UCSD-AML1 (cell line): ENCODE results near the gene MRPL36.
"Not testable (repeated sequence)": the region's sequence is repeated elsewhere in the genome, so short reads cannot be mapped to it uniquely, and the experiment has no call there.

Experiments used
- DNase-seq: peaks from one replicate; lab custom pipeline; 2025; ENCODE audit not compliant: unreplicated experiment; lab: John Stamatoyannopoulos, UW

The MRPL36 gene

GRCh38 chr5:1815881-1816292, 16.2 kb upstream of the MRPL36 start:
- no peak for DNase-seq

- DNase-seq, result no peak
Measured at GRCh38 chr5:1815071-1815786, 15.6 kb upstream of the MRPL36 start.

- DNase-seq, result no peak
Measured at GRCh38 chr5:1814183-1815020, 14.8 kb upstream of the MRPL36 start.

DNA sequence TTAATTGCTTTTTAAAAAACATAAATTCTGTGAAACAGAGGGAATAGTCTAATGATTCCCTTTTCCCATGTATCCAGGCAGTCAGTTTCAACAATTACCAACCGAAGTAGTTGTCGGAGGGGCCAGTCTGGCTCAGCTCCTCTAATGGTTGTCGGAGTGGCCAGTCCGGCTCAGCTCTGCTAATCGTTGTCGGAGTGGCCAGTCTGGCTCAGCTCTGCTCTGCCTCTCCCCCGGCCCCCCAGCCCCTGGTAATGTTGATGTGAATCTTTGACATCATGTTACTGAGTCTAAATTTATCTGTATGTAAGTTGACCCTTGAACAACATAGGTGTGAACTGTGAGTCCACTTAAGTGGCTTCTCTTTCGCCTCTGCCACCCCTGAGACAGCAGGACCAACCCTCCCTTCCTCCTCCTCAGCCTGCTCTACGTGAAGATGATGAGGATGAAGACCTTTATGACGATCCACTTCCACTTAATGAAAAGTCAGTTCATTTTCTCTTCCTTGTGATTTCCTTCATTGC, 11.0 kb upstream of the MRPL36 start:
- DNase-seq, result no peak

DNA sequence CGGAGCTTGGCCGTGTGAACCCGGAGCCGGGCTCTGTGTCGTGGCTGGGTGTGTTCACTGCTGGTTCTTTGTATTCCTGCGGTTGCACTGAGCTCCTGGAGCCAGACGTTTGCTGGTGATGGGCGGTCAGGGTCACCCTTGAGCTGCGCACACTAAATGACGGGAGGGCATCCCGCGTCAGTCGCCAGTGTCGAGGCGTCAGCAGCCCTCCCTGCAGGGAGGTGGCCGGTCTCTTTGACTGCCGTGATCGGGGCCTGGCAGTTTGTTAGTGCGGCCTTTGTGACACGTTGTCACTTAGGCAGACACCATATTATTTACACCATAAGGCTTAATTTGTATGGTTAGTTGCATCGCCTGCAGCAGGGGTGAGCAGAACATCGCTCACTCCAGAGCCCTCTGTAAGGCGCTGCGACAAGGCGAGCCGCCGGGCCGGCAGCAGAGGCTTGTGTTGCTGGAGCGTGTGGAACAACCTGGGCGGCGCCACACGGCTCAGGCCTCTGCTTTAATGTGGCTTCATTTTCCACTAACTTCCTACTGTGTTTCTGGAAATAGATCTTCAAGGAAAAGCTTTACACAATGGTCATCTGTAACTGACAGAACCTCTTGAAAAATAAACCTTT, 9.9 kb upstream of the MRPL36 start:
- no peak for DNase-seq

DNA sequence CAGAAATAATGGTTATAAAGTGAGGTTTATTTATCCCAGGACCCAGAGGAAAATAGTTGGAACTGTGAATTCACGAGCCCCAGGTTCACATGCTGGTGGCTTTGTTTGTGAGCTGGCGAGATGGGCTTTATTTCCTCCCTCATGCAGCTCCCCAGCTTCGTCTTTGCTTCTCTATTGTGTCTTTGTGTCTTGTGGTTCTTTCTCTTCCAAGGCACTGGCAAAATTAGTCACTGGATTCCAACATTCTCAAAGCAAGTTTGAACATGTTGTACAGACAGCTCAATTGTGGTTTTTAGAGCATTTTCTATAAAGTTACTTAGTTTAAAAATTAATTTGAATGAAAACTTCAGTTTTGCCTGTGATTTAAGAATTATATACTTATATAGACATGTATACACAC, 8.8 kb upstream of the MRPL36 start:
- no peak for DNase-seq

DNA sequence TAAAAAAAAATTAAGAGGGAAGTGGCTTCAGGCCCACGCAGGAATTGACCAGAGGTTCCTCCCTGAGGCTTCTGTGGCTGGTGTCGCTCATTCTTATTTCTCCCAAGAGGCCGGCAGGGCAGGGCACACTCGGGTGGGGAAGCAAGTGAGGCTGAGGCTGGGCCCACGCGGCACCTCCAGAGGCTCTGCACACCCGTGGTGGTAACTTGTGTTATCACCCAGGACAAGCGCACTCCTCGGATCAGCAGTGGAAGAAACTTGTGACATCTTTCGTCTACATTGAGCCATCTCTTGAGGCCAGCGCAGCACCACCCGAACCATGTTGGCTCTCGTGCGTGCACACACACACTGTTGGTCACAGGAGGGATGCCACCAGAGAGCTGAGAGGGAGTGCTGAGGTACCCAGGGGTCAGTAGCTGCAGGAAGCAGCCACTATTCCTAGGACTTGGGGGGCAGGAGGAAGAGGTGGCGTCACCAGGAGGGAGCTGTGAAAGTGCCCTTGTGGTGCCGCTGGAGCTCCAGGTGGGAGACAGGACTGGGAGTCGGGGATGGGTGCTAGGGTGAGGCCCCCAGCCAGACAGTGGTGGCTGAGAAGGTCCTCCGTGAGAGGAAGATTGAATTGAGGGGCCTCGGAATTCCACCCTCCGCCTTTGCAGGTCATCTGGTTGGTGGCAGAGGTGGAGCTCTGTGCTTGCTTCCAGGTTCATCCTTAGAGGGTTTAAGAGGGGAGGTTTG, 8.0 kb upstream of the MRPL36 start:
- no peak for DNase-seq

DNA sequence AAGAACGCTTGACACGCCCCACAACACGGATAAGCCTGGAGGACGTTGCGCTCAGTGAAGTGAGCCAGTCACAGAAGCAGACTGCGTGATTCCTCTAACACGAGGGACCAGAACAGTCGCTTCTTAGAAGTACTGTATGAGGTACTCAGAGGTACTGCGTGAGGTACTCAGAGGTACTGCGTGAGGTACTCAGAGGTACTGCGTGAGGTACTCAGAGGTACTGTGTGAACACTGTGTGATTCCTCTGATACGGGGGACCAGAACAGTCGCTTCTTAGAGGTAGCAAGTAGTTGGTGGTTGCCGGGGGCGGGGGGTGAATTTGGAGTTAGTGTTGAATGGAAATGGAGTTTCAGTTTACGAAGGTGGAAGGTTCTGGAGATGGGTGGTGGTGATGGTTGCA, 7.3 kb upstream of the MRPL36 start:
- no peak for DNase-seq

DNA sequence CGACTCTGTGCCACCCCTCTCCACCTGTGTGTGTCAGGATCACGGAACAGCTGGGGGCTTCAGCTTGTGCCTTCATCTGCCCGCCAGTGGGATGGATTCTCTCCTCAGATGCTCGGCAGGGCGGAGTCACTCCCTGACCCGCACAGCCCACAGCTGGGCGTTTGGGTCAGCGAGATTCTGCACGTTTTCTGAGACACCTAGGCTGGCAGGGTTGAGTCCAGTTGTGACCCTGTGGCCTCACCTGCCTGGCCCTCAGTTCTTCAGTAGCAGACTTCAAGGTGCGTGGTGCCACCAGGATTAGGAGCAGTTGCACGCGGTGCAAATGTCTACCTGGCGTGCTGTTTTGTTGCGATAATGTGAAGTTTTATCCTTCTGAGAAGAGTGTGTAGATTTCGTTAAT, 6.6 kb upstream of the MRPL36 start:
- no peak for DNase-seq

DNA sequence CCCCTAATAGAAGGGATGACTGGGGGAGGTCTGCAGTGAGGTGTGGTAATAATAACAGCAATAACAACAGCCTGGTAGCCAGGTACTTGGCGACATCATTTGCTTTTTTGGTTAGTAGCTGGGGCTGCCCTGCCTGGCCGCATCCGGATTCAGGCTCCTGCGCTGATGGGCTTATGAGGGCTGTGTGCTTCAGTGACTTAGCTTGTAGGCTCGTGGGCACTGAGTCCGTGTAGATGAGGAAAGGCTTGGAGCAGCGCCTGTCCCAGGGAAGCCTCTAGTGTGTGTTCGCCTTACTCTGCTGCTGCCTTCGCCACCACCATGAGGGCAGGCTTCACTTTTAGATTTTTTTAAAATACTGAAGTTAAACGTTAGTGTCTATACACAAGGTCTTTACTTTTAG, 6.1 kb upstream of the MRPL36 start:
- no peak for DNase-seq

- no peak for DNase-seq
Measured at GRCh38 chr5:1805326-1805725, 5.7 kb upstream of the MRPL36 start.

DNA sequence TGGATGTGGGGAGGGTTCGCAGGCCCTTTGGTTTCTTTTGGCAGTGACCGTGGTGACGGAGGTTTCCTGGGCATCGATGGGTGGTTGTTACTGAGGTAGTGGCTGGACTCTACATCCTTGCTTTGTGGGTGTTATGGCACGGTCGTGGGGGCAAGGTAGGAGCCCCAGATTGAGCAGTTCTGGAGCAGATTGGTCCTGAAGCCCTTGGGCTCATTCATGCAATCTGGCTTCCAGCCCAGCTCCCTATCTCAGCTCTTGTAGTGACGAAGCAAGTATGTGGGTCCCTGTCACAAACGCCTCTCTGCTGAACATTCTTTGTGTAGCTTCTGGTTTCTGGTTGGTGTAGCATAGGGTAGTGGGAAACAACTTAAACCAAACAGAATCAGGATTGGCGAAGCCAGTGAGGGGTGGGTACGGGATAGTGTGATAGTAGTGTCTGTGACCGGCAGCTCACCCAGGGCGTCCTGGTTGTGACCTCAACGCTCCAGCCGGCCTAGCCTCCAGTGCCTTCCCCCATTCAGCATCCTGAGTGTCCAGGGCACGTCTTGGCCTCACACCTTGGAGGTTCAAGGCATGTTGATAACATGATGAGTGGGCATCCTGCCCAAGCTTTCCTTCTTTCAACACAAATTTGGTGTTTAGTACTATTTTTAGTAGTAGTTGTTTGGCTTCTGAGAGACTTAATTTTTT, 4.5 kb upstream of the MRPL36 start:
- no peak for DNase-seq

DNA sequence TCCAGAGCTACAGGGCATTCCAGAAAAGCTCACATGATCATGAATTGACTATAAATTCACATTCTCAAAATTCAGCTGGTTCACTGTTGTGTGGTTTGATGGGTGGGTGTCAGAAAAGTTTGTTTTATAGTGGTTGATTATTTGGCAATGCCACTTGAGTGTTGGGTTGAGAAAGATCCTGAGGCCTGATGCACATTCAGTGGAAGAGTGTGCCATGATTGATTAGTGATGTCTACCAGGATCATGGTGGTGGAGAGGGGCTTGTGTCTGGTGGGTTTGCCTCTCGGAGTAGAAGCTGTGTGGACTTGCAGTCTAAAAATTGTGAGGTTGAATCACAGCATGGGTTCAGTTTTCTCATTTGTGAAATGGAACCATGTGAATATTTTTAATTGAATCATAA, 3.6 kb upstream of the MRPL36 start:
- DNase-seq, result no peak

- no peak for DNase-seq
Measured at GRCh38 chr5:1801967-1802295, 2.3 kb upstream of the MRPL36 start.

- DNase-seq, result peak; percentile 84
Measured at GRCh38 chr5:1801222-1801966, 1.8 kb upstream of the MRPL36 start, which contains the start of gene NDUFS6. TSS of gene NDUFS6 (plus strand) at chr5:1801407. CDS start at chr5:1801418, 11 bp downstream.

DNA sequence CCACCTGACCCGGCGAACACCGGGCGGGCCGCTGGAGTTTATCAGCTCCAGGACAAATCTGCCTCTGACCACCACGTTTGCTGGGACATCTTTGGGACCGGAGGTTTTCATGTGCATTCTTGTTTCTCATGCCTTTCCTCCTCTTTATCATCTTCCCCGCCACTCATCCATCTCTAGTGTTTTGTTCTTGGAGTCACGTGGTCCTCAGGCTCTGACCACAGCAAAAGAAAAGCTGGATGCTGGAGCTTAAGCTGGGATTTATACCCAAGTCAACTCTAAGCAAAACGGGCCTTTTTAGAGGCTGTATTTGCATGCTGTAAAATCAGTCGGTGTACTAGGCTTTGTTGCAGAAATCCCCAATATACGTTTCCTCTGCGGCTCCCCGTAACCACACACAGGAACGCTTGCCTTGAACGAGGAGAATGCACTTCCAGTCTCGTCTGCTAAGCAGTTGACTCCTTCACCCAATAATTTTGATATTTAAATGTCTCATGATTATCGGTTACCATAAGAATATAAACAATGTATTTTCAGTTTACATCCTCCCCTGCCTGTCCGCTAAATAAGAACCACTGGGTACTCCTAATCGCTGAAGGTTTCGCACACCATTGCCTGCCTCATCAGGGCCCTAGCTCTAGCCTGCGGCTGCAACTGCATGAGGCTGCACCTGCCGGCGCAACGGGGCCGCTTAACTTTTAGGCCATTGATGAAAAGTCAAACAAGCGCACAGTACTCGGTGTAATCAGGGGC, 1.0 kb upstream of the MRPL36 start:
- DNase-seq, result peak; percentile 34

DNA sequence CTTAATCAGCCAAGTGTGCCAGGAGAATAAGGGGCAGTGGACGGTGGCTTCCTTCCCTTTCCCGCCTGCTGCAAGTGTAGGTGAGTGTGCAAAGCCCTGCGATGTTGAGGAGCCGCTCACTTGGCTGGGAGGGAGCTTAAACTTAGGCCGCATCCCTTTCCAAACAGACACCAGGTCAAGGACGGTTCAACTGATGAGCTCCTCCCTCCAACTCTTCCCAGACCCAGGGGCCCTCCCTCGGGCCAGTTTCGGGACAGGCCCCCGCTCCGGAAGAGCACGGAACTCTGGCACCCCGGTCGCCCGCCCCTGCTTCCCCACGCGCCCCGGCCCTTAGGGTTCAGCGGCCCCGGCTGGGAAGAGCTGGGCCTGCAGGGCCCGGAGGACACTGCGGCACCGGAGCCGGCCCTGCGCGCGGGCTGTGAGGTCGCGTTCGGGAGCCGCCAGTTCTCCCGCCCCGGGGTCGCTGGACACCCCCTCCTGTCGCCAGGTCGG, 481 bp downstream of the MRPL36 start:
- peak; percentile 56 for DNase-seq

DNA sequence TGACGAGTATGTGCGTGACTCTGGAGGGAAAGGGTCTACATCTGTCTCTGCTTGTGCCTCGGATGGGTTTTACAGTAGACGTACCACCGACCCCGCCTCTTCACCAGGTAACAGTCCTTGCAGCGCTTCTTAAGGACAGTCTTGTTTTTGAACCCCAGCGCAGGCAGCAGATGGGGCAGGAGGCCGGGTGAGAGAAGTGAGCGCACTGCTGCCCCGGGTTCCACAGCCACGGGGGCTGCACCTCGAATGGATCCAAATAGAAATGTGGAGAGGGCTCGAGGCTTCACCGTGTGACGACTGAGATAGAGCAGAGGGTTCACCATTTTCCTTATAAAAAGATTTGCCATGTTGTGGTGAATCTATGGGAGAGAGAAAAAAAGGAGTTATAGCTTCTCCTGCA, 1.0 kb downstream of the MRPL36 start:
- not testable (repeated sequence) for DNase-seq

DNA sequence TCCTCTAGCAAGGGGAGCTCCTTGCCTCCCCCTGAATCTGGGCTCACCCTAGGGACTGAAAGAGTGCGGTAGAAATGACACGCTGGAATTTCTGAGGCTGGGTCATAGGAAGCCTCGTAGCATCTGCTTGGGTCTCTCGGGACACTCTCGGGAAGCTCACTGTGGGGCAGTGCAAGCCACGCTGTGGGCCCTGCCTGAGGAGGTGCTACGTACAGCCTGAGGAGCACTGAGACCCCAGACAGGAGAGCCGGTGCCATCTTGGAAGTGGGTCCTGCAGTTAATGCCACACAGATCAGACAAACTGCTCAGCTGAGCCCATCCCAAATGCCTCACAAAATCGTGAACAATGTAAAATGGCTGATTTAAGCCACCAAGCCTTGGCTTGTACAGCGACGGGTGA, 1.8 kb downstream of the MRPL36 start:
- no peak for DNase-seq
